ENCODE data around the gene GAB2.
"Not testable (repeated sequence)": the region's sequence is repeated elsewhere in the genome, so short reads cannot be mapped to it uniquely, and the experiment has no call there.

DNA sequence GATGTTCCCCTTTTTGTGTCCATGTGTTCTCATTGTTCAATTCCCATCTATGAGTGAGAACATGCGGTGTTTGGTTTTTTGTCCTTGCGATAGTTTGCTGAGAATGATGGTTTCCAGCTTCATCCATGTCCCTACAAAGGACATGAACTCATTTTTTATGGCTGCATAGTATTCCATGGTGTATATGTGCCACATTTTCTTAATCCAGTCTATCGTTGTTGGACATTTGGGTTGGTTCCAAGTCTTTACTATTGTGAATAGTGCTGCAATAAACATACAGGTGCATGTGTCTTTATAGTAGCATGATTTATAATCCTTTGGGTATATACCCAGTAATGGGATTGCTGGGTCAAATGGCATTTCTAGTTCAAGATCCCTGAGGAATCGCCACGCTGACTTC lies 123.5 kb downstream of the GAB2 start:
- not testable (repeated sequence) for TF ChIP-seq CTCF (IDR thresholded peaks at IDR 0.05); EZH2 (IDR thresholded peaks at IDR 0.05; ENCODE audit: borderline replicate concordance, insufficient read depth, low read depth, low read length, poor library complexity, severe bottlenecking)
